ENCODE measurements around the gene DDX20.
"Not testable (repeated sequence)": the region's sequence is repeated elsewhere in the genome, so short reads cannot be mapped to it uniquely, and the experiment has no call there.

The DDX20 gene

GRCh38 chr1:111734426-111734825, 21.3 kb upstream of the DDX20 start:
- no peak for DNase-seq

- no peak for DNase-seq
Measured at GRCh38 chr1:111734856-111735255, 20.8 kb upstream of the DDX20 start.

- DNase-seq, result no peak
Measured at GRCh38 chr1:111735321-111735720, 20.4 kb upstream of the DDX20 start.

GRCh38 chr1:111735858-111736544, 19.7 kb upstream of the DDX20 start:
- peak; percentile 57 for DNase-seq

- no peak for DNase-seq
Measured at GRCh38 chr1:111736548-111737215, 19.0 kb upstream of the DDX20 start.

GRCh38 chr1:111737216-111738132, 18.2 kb upstream of the DDX20 start:
- DNase-seq, result no peak

GRCh38 chr1:111738133-111738435, 17.6 kb upstream of the DDX20 start:
- DNase-seq, result no peak

- no peak for DNase-seq
Measured at GRCh38 chr1:111738436-111739193, 17.1 kb upstream of the DDX20 start.

- peak; percentile 51 for DNase-seq
Measured at GRCh38 chr1:111739194-111739924, 16.3 kb upstream of the DDX20 start, which contains the start of gene INKA2. Gene INKA2, minus strand, starts transcription at chr1:111739395. Its CDS starts 153 bp downstream, at chr1:111739242.

- no peak for DNase-seq
Measured at GRCh38 chr1:111739925-111740765, 15.6 kb upstream of the DDX20 start.

GRCh38 chr1:111742292-111742691, 13.4 kb upstream of the DDX20 start:
- not testable (repeated sequence) for DNase-seq

- DNase-seq, result no peak
Measured at GRCh38 chr1:111742938-111743549, 12.7 kb upstream of the DDX20 start.

GRCh38 chr1:111743679-111744101, 12.0 kb upstream of the DDX20 start:
- no peak for DNase-seq

GRCh38 chr1:111745675-111746613, 9.8 kb upstream of the DDX20 start:
- DNase-seq, result no peak

GRCh38 chr1:111746614-111746999, 9.1 kb upstream of the DDX20 start:
- no peak for DNase-seq

GRCh38 chr1:111747282-111747734, 8.4 kb upstream of the DDX20 start:
- no peak for DNase-seq

GRCh38 chr1:111747947-111748346, 7.8 kb upstream of the DDX20 start:
- DNase-seq, result no peak

- DNase-seq, result no peak
Measured at GRCh38 chr1:111749628-111750027, 6.1 kb upstream of the DDX20 start.

- no peak for DNase-seq
Measured at GRCh38 chr1:111750856-111751255, 4.8 kb upstream of the DDX20 start.

Measured in NCI-H187 treated with DMSO at 0.1 percent for 48 hours (cell line).